ENCODE data around the gene NDST3. TPM values are rescaled to one million over a fixed set of nuclear protein-coding genes. Genes with fewer than 3 reads are reported as not detected.

Gene NDST3
- total RNA-seq, 1 experiment from 2014 or later: 0.70 TPM

GRCh38 chr4:118032691-118033090, 1.6 kb upstream of the NDST3 start:
- H3K79me2 ChIP-seq (ENCODE audit: insufficient read depth, low read length): no peaks in the 10 kb centered on the region
- peaks cover 10% of the 10 kb centered on the region for H3K27me3 Mint-ChIP-seq (ENCODE audit: low read depth)
- no peak overlapping the region for H2BK12ac ChIP-seq (ENCODE audit: insufficient read length, low read depth, low read length)
- no peaks in the 10 kb centered on the region; the same call in 1 of the 2 replicates for H3K4me1 ChIP-seq (ENCODE audit: insufficient read depth, low read length)
- H3K4me3 Mint-ChIP-seq: peak overlapping the region; percentile 63 to 86
- no peak overlapping the region for H2BK15ac ChIP-seq (ENCODE audit: low read depth, low read length)
- H3K23me2 ChIP-seq (ENCODE audit: insufficient read length, low read depth, low read length, poor library complexity, severe bottlenecking): no peaks in the 10 kb centered on the region
- H2AK5ac ChIP-seq (ENCODE audit: insufficient read length, low read length): no peak overlapping the region
- no peak overlapping the region for H3K9ac ChIP-seq (ENCODE audit: extremely low read depth, insufficient read length, low read length)
- no peak overlapping the region for H3T11ph ChIP-seq (ENCODE audit: low read length)
- no peak overlapping the region for H3K56ac ChIP-seq (ENCODE audit: insufficient read length, low read depth, low read length)
- no peak for TF ChIP-seq CTCF (conservative IDR thresholded peaks at IDR 0.05)
- no peaks in the 10 kb centered on the region for H4K20me1 ChIP-seq (ENCODE audit: control insufficient read depth, insufficient read depth, insufficient read length)
- H3K4me2 ChIP-seq (ENCODE audit: insufficient read depth, insufficient read length, low read length): peak overlapping the region; percentile 36
- H3K27ac ChIP-seq (ENCODE audit: insufficient read length, low read depth, low read length): no peak overlapping the region
- no peak overlapping the region for H3K23ac ChIP-seq (ENCODE audit: insufficient read length, low read depth, low read length)
- no peak overlapping the region for H3K18ac ChIP-seq (ENCODE audit: insufficient read length, low read depth, low read length)
- H2BK120ac ChIP-seq (ENCODE audit: low read depth, low read length, poor library complexity, severe bottlenecking): no peak overlapping the region
- no peaks in the 10 kb centered on the region for H3K9me3 ChIP-seq (ENCODE audit: control insufficient read depth, low read depth, low read length)
- H3K27ac Mint-ChIP-seq: no peak overlapping the region
- H3K4ac ChIP-seq (ENCODE audit: low read depth, low read length): no peak overlapping the region
- no peaks in the 10 kb centered on the region for H3K79me1 ChIP-seq (ENCODE audit: insufficient read depth, low read depth, low read length, poor library complexity, severe bottlenecking)
- peak; percentile 52 for DNase-seq
- peaks cover 9 to 11% of the 10 kb centered on the region in 2 experiments for H3K4me1 Mint-ChIP-seq
- no CpG with 5 or more reads among the region's 2 CpGs for WGBS (ENCODE audit: extremely low coverage, insufficient read length, low lambda C conversion rate)
- H4K91ac ChIP-seq (ENCODE audit: insufficient read length, low read depth, low read length): no peak overlapping the region
- no peaks in the 10 kb centered on the region for H3K9me3 Mint-ChIP-seq
- no peak overlapping the region for H4K5ac ChIP-seq (ENCODE audit: insufficient read length, low read depth, low read length)
- no peaks in the 10 kb centered on the region for H3K27me3 ChIP-seq (ENCODE audit: insufficient read depth, low read length)
- no peak overlapping the region for H4K8ac ChIP-seq (replicated peaks; ENCODE audit: insufficient read length, low read depth, low read length)
- no peaks in the 10 kb centered on the region for H3K36me3 Mint-ChIP-seq (ENCODE audit: insufficient read depth in 1 of 3, low read depth in 3 of 3)
- H3K14ac ChIP-seq (ENCODE audit: insufficient read depth, low read length): no peak overlapping the region
- H2BK20ac ChIP-seq (ENCODE audit: low read depth, low read length, poor library complexity, severe bottlenecking): no peak overlapping the region
- H2AFZ ChIP-seq (ENCODE audit: low read length): no peak overlapping the region
- H2BK5ac ChIP-seq (ENCODE audit: insufficient read length, low read length): no peak overlapping the region
